ENCODE results near the gene SESN1. TPM values are rescaled to one million over a fixed set of nuclear protein-coding genes. Genes with fewer than 3 reads are reported as not detected.
"Not testable (repeated sequence)": the region's sequence is repeated elsewhere in the genome, so short reads cannot be mapped to it uniquely, and the experiment has no call there.

The SESN1 gene
- total RNA-seq, 1 donor from 2014 or later = 27.3 TPM

DNA sequence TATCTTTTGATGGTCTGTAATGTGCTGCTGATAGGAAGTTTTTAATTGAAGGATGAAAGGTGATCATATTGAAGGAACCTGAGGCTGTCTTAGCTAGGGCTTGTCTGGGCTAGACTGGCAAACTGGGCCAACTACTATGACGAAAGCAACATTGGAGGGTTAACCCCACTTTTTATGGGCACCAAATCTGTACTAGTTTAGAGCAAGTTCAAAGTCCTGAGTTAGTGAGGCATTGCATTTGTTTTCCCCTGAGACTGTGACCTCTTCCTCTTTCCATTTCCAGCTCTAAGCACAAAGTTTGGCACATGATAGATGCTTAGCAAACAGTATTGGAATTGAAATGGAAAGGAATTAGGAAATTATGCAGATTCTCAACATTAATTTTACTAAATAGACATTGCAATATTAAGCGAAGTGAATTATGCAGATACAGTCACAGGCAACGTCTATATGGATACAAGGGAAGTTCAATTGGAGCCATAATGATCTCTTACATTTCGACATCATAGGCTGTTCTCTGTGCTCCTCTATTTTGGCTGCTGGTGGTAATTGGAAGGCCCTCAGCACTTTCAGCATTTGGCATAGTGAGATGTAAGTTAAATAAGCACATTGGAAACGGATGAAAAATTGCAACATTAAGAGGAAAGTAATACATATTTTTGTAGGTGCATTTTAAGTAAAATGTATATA, 22.8 kb upstream of the SESN1 start:
- TF ChIP-seq, protein P1, sequence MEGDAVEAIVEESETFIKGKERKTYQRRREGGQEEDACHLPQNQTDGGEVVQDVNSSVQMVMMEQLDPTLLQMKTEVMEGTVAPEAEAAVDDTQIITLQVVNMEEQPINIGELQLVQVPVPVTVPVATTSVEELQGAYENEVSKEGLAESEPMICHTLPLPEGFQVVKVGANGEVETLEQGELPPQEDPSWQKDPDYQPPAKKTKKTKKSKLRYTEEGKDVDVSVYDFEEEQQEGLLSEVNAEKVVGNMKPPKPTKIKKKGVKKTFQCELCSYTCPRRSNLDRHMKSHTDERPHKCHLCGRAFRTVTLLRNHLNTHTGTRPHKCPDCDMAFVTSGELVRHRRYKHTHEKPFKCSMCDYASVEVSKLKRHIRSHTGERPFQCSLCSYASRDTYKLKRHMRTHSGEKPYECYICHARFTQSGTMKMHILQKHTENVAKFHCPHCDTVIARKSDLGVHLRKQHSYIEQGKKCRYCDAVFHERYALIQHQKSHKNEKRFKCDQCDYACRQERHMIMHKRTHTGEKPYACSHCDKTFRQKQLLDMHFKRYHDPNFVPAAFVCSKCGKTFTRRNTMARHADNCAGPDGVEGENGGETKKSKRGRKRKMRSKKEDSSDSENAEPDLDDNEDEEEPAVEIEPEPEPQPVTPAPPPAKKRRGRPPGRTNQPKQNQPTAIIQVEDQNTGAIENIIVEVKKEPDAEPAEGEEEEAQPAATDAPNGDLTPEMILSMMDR (IDR thresholded peaks at IDR 0.05; ENCODE audit: insufficient read depth, low read depth, low read length) = no peak
- TF ChIP-seq EZH2 (IDR thresholded peaks at IDR 0.05; ENCODE audit: insufficient read depth, low read length) = no peak
- Histone ChIP-seq H4K20me1 (ENCODE audit: insufficient read depth, low read length) (peaks cover 8% of the 10 kb centered on the region), H3K36me3 (ENCODE audit: insufficient read depth, low read length) (no peaks in the 10 kb centered on the region), H3K79me2 (ENCODE audit: insufficient read depth, low read length) (peaks cover 55% of the 10 kb centered on the region), H2AFZ (ENCODE audit: low read depth, low read length) (no peak overlapping the region), H3K27me3 (ENCODE audit: insufficient read depth, low read length) (no peaks in the 10 kb centered on the region), H3K9me3 (ENCODE audit: insufficient read depth, low read depth, low read length) (no peaks in the 10 kb centered on the region), H3K4me2 (ENCODE audit: low read length) (no peak overlapping the region), H3K9ac (ENCODE audit: low read length) (no peak overlapping the region), H3K4me1 (ENCODE audit: insufficient read depth, low read length) (no peaks in the 10 kb centered on the region), H3K27ac (ENCODE audit: low read depth, low read length) (no peak overlapping the region), H3K4me3 (ENCODE audit: insufficient read depth, low read depth, low read length) (no peak overlapping the region)
- no peaks in the 10 kb centered on the region for H3K27me3 Mint-ChIP-seq (ENCODE audit: low read depth, unreplicated experiment)
- DNase-seq (ENCODE audit: low read depth) = no peak
- peaks cover 7% of the 10 kb centered on the region for H3K4me1 Mint-ChIP-seq (ENCODE audit: low read depth, unreplicated experiment)
- H3K4me3 Mint-ChIP-seq (ENCODE audit: unreplicated experiment) = no peak overlapping the region
- no peaks in the 10 kb centered on the region for H3K36me3 Mint-ChIP-seq (ENCODE audit: low read depth, unreplicated experiment)
- no peak overlapping the region for H3K27ac Mint-ChIP-seq (ENCODE audit: unreplicated experiment)
- no peaks in the 10 kb centered on the region for H3K9me3 Mint-ChIP-seq (ENCODE audit: unreplicated experiment)
- FAIRE-seq = no peak

DNA sequence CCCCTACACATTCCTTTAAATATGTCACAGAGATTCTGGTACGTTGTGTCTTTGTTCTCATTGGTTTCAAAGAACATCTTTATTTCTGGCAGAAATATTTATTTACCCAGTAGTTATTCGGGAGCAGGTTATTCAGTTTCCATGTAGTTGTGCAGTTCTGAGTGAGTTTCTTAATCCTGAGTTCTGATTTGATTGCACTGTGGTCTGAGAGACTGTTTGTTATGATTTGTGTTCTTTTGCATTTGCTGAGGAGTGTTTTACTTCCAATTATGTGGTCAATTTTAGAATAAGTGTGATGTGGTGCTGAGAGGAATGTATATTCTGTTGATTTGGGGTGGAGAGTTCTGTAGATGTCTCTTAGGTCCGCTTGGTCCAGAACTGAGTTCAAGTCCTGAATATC, 18.0 kb upstream of the SESN1 start:
- DNase-seq (ENCODE audit: low read depth); H3K36me3 Mint-ChIP-seq (ENCODE audit: low read depth, unreplicated experiment); H3K4me1 Mint-ChIP-seq (ENCODE audit: low read depth, unreplicated experiment); H4K20me1 ChIP-seq (ENCODE audit: insufficient read depth, low read length); H3K9me3 Mint-ChIP-seq (ENCODE audit: unreplicated experiment); H3K36me3 ChIP-seq (ENCODE audit: insufficient read depth, low read length); H3K27me3 Mint-ChIP-seq (ENCODE audit: low read depth, unreplicated experiment); H3K27ac ChIP-seq (ENCODE audit: low read depth, low read length); H3K27ac Mint-ChIP-seq (ENCODE audit: unreplicated experiment); H3K9me3 ChIP-seq (ENCODE audit: insufficient read depth, low read depth, low read length); H3K27me3 ChIP-seq (ENCODE audit: insufficient read depth, low read length); H3K4me1 ChIP-seq (ENCODE audit: insufficient read depth, low read length); H3K4me3 ChIP-seq (ENCODE audit: insufficient read depth, low read depth, low read length); FAIRE-seq; H2AFZ ChIP-seq (ENCODE audit: low read depth, low read length); H3K4me3 Mint-ChIP-seq (ENCODE audit: unreplicated experiment); H3K9ac ChIP-seq (ENCODE audit: low read length); H3K4me2 ChIP-seq (ENCODE audit: low read length): not testable (repeated sequence)
- H3K79me2 ChIP-seq (ENCODE audit: insufficient read depth, low read length) = peaks cover 54% of the 10 kb centered on the region

DNA sequence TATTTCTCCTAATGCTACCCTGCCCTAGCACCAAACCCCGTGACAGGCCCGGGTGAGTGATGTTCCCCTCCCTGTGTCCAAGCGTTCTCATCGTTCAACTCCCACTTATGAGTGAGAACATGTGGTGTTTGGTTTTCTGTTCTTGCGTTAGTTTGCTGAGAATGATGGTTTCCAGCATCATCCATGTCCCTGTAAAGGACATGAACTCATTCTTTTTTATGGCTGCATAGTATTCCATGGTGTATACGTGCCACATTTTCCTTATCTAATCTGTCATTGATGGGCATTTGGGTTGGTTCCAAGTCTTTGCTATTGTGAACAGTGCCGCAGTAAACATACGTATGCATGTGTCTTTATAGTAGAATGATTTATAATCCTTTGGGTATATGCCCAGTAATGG, 15.0 kb upstream of the SESN1 start:
- peaks cover 47% of the 10 kb centered on the region for H3K79me2 ChIP-seq (ENCODE audit: insufficient read depth, low read length)
- FAIRE-seq; H3K9me3 Mint-ChIP-seq (ENCODE audit: unreplicated experiment); H3K4me3 ChIP-seq (ENCODE audit: insufficient read depth, low read depth, low read length); H3K27me3 ChIP-seq (ENCODE audit: insufficient read depth, low read length); H3K36me3 ChIP-seq (ENCODE audit: insufficient read depth, low read length); H3K36me3 Mint-ChIP-seq (ENCODE audit: low read depth, unreplicated experiment); H3K4me1 Mint-ChIP-seq (ENCODE audit: low read depth, unreplicated experiment); H3K9me3 ChIP-seq (ENCODE audit: insufficient read depth, low read depth, low read length); H3K27ac ChIP-seq (ENCODE audit: low read depth, low read length); H3K27ac Mint-ChIP-seq (ENCODE audit: unreplicated experiment); DNase-seq (ENCODE audit: low read depth); H3K9ac ChIP-seq (ENCODE audit: low read length); H3K4me1 ChIP-seq (ENCODE audit: insufficient read depth, low read length); H3K4me2 ChIP-seq (ENCODE audit: low read length); H4K20me1 ChIP-seq (ENCODE audit: insufficient read depth, low read length); H3K27me3 Mint-ChIP-seq (ENCODE audit: low read depth, unreplicated experiment); H3K4me3 Mint-ChIP-seq (ENCODE audit: unreplicated experiment); H2AFZ ChIP-seq (ENCODE audit: low read depth, low read length): not testable (repeated sequence)

All from astrocyte (in vitro differentiated cells and primary cell).